ENCODE measurements around the gene AIF1.

GRCh38 chr6:31586008-31586407, 29.0 kb upstream of the AIF1 start, which contains the start of gene LST1:
- TF ChIP-seq POLR2A (IDR thresholded peaks at IDR 0.05): no peak
- TF ChIP-seq, protein P1, sequence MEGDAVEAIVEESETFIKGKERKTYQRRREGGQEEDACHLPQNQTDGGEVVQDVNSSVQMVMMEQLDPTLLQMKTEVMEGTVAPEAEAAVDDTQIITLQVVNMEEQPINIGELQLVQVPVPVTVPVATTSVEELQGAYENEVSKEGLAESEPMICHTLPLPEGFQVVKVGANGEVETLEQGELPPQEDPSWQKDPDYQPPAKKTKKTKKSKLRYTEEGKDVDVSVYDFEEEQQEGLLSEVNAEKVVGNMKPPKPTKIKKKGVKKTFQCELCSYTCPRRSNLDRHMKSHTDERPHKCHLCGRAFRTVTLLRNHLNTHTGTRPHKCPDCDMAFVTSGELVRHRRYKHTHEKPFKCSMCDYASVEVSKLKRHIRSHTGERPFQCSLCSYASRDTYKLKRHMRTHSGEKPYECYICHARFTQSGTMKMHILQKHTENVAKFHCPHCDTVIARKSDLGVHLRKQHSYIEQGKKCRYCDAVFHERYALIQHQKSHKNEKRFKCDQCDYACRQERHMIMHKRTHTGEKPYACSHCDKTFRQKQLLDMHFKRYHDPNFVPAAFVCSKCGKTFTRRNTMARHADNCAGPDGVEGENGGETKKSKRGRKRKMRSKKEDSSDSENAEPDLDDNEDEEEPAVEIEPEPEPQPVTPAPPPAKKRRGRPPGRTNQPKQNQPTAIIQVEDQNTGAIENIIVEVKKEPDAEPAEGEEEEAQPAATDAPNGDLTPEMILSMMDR (IDR thresholded peaks at IDR 0.05): no peak
